IPS DF 6.9 (cell line): ENCODE data around the gene LGALS14.
"Not testable (repeated sequence)": the region's sequence is repeated elsewhere in the genome, so short reads cannot be mapped to it uniquely, and the experiment has no call there.

Experiments used
- DNase-seq: peaks from one replicate; pipeline ENCODE4 v3.0.0-alpha.2; 2013; ENCODE audit warnings: low read depth, low spot score
- H3K27ac ChIP-seq: one replicate; pipeline ENCODE4 v1.5.1; 2013; ENCODE audit warnings: low read length, control low read depth
- H3K27me3 ChIP-seq: 2 replicates; pipeline ENCODE4 v1.6.1; 2013; ENCODE audit warnings: mild to moderate bottlenecking, low read length; ENCODE audit not compliant: control insufficient read depth, insufficient read depth
- H3K36me3 ChIP-seq: 2 replicates; pipeline ENCODE4 v1.6.1; 2013; ENCODE audit warnings: low read length; ENCODE audit not compliant: control insufficient read depth, insufficient read depth
- H3K4me1 ChIP-seq: 2 replicates; pipeline ENCODE4 v1.6.1; 2013; ENCODE audit warnings: low read length; ENCODE audit not compliant: control insufficient read depth, insufficient read depth
- H3K4me3 ChIP-seq: 2 replicates; pipeline ENCODE4 v1.5.1; 2013; ENCODE audit warnings: mild to moderate bottlenecking, low read length
- H3K9me3 ChIP-seq: 2 replicates; pipeline ENCODE4 v1.6.1; 2013; ENCODE audit warnings: low read length, inconsistent platforms; ENCODE audit not compliant: control insufficient read depth, insufficient read depth
- WGBS: extraction: QIAGEN DNeasy Blood & Tissue Kit; methylation state at CpG from one replicate; pipeline ENCODE4 v1.1.7; 2013; ENCODE audit warnings: mixed read lengths, missing lambda C conversion rate; ENCODE audit not compliant: insufficient read length, insufficient coverage; 5-methylcytosine and 5-hydroxymethylcytosine counted together

Gene LGALS14

GRCh38 chr19:39676004-39676403, 28.3 kb upstream of the LGALS14 start:
- Histone ChIP-seq H3K4me1 (no peaks in the 10 kb centered on the region), H3K27me3 (no peaks in the 10 kb centered on the region), H3K9me3 (no peaks in the 10 kb centered on the region), H3K27ac (no peak overlapping the region), H3K4me3 (no peak overlapping the region), H3K36me3 (no peaks in the 10 kb centered on the region)
- WGBS, result no CpG with 5 or more reads among the region's 3 CpGs
- no peak for DNase-seq

- Histone ChIP-seq H3K27ac (no peak overlapping the region), H3K4me3 (no peak overlapping the region), H3K27me3 (no peaks in the 10 kb centered on the region), H3K36me3 (no peaks in the 10 kb centered on the region), H3K4me1 (no peaks in the 10 kb centered on the region), H3K9me3 (no peaks in the 10 kb centered on the region)
- no peak for DNase-seq
- no CpG with 5 or more reads among the region's 10 CpGs for WGBS
Observed at GRCh38 chr19:39677961-39678889, 26.1 kb upstream of the LGALS14 start.

- H3K27me3 ChIP-seq, result no peaks in the 10 kb centered on the region
- no peak overlapping the region for H3K4me3 ChIP-seq
- H3K9me3 ChIP-seq, result no peaks in the 10 kb centered on the region
- no peaks in the 10 kb centered on the region for H3K4me1 ChIP-seq
- DNase-seq, result no peak
- no peaks in the 10 kb centered on the region for H3K36me3 ChIP-seq
- no CpG with 5 or more reads among the region's 10 CpGs for WGBS
- H3K27ac ChIP-seq, result no peak overlapping the region
Observed at GRCh38 chr19:39679056-39679790, 25.1 kb upstream of the LGALS14 start.

GRCh38 chr19:39679791-39680168, 24.5 kb upstream of the LGALS14 start:
- H3K36me3 ChIP-seq, result no peaks in the 10 kb centered on the region
- H3K9me3 ChIP-seq, result no peaks in the 10 kb centered on the region
- WGBS, result no CpG with 5 or more reads among the region's 3 CpGs
- H3K27me3 ChIP-seq, result no peaks in the 10 kb centered on the region
- H3K27ac ChIP-seq, result no peak overlapping the region
- no peak overlapping the region for H3K4me3 ChIP-seq
- H3K4me1 ChIP-seq, result no peaks in the 10 kb centered on the region
- DNase-seq, result no peak

GRCh38 chr19:39680593-39680992, 23.7 kb upstream of the LGALS14 start:
- no peaks in the 10 kb centered on the region for H3K36me3 ChIP-seq
- no peak for DNase-seq
- H3K9me3 ChIP-seq, result no peaks in the 10 kb centered on the region
- no CpG with 5 or more reads among the region's 3 CpGs for WGBS
- no peak overlapping the region for H3K4me3 ChIP-seq
- H3K4me1 ChIP-seq, result no peaks in the 10 kb centered on the region
- no peaks in the 10 kb centered on the region for H3K27me3 ChIP-seq
- H3K27ac ChIP-seq, result no peak overlapping the region

GRCh38 chr19:39681416-39681815, 22.9 kb upstream of the LGALS14 start:
- Histone ChIP-seq H3K27me3 (no peaks in the 10 kb centered on the region), H3K36me3 (no peaks in the 10 kb centered on the region), H3K9me3 (no peaks in the 10 kb centered on the region), H3K4me3 (no peak overlapping the region), H3K4me1 (no peaks in the 10 kb centered on the region), H3K27ac (no peak overlapping the region)
- no peak for DNase-seq
- WGBS, result no CpG with 5 or more reads among the region's 5 CpGs

GRCh38 chr19:39684267-39684666, 20.0 kb upstream of the LGALS14 start:
- DNase-seq, result no peak
- whole genome bisulfite sequencing, result no CpG with 5 or more reads among the region's 5 CpGs
- H3K4me3 ChIP-seq, result no peak overlapping the region
- no peaks in the 10 kb centered on the region for H3K4me1 ChIP-seq
- H3K36me3 ChIP-seq, result no peaks in the 10 kb centered on the region
- no peaks in the 10 kb centered on the region for H3K27me3 ChIP-seq
- H3K9me3 ChIP-seq, result no peaks in the 10 kb centered on the region
- H3K27ac ChIP-seq, result no peak overlapping the region

GRCh38 chr19:39686739-39687138, 17.5 kb upstream of the LGALS14 start:
- Histone ChIP-seq H3K9me3 (no peaks in the 10 kb centered on the region), H3K4me1 (no peaks in the 10 kb centered on the region), H3K4me3 (no peak overlapping the region), H3K36me3 (no peaks in the 10 kb centered on the region), H3K27ac (no peak overlapping the region), H3K27me3 (no peaks in the 10 kb centered on the region)
- no peak for DNase-seq
- no CpG with 5 or more reads among the region's 3 CpGs for WGBS

- H3K27me3 ChIP-seq, DNase-seq, H3K4me1 ChIP-seq, H3K9me3 ChIP-seq, H3K4me3 ChIP-seq, H3K36me3 ChIP-seq, H3K27ac ChIP-seq: not testable (repeated sequence)
- WGBS, result no CpG with 5 or more reads among the region's 4 CpGs
Observed at GRCh38 chr19:39688637-39689036, 15.6 kb upstream of the LGALS14 start.

- no peak for DNase-seq
- Histone ChIP-seq H3K36me3 (no peaks in the 10 kb centered on the region), H3K4me1 (peaks cover 2% of the 10 kb centered on the region; the same call in 1 of the 2 replicates), H3K4me3 (no peak overlapping the region), H3K9me3 (no peaks in the 10 kb centered on the region), H3K27ac (no peak overlapping the region), H3K27me3 (no peaks in the 10 kb centered on the region)
- no CpG with 5 or more reads among the region's 3 CpGs for WGBS
Observed at GRCh38 chr19:39692166-39692565, 12.1 kb upstream of the LGALS14 start.
